A549 (cell line): Measurements from ENCODE around the gene GLYATL3. TPM values are rescaled to one million over a fixed set of nuclear protein-coding genes. Genes with fewer than 3 reads are reported as not detected.

Experiments
- ATAC-seq, 2 experiments: fragments of 200-7000 bp in 1 of 2; fragments of >200 bp in 1 of 2; cut with Nextera tagmentation in 1 of 2; cut with Tn5 transposase in 1 of 2; 3 replicates each; pipeline versions ENCODE4 v1.8.0 to v1.9.1; 2018 to 2020; ENCODE audit warnings: mild to moderate bottlenecking in 1 of 2, moderate library complexity in 1 of 2
- CTCF ChIA-PET: fragments of 300-600 bp; sonication (Branson Sonifier 250); formaldehyde crosslinking; extraction: SDS; loops from one replicate; lab custom pipeline; 2021; ENCODE audit warnings: antibody characterized with exemption, inconsistent platforms; lab: Yijun Ruan, JAX
- POLR2A ChIA-PET: fragments of 350-600 bp; formaldehyde crosslinking; extraction: SDS; loops from one replicate; lab custom pipeline; 2021; ENCODE audit warnings: antibody characterized with exemption, inconsistent platforms; lab: Yijun Ruan, JAX
- DNase-seq, 2 experiments: peaks; one replicate each; pipeline versions ENCODE4 v3.0.0 to v3.0.0-alpha.2; 2011 to 2016; ENCODE audit warnings: low read depth in 1 of 2, low spot score in 1 of 2
- FAIRE-seq: peaks from 2 replicates; lab custom pipeline; 2011; peaks lifted over from hg19 to GRCh38; lab: Jason Lieb, UNC
- H3K27ac ChIP-seq, 2 experiments: fragments of >200 bp; sonication (Bioruptor Twin); formaldehyde crosslinking; 3 replicates each; pipeline ENCODE4 v1.5.1; 2016 to 2017
- H3K4me1 ChIP-seq: fragments of >200 bp; sonication (Bioruptor Twin); formaldehyde crosslinking; 3 replicates; pipeline ENCODE4 v1.6.1; 2016
- H3K4me2 ChIP-seq: fragments of >200 bp; sonication (Bioruptor Twin); formaldehyde crosslinking; 3 replicates; pipeline ENCODE4 v1.6.1; 2016
- H3K4me3 ChIP-seq: fragments of >200 bp; sonication (Bioruptor Twin); formaldehyde crosslinking; 3 replicates; pipeline ENCODE4 v1.5.1; 2016
- H3K9me3 ChIP-seq: fragments of >200 bp; sonication (Bioruptor Twin); formaldehyde crosslinking; 3 replicates; pipeline ENCODE4 v1.6.1; 2016
- BHLHE40 ChIP-seq: IDR thresholded peaks from 2 replicates; pipeline ENCODE4 v1.6.1; 2012; ENCODE audit warnings: low read depth, low read length, inconsistent platforms
- CBX2 ChIP-seq: fragments of 200-600 bp; sonication (generic); IDR thresholded peaks from 2 replicates; pipeline ENCODE4 v1.6.1; 2016; ENCODE audit warnings: low read depth, mild to moderate bottlenecking, borderline replicate concordance
- CEBPB ChIP-seq, 2 experiments: fragments of >200 bp in 1 of 2; sonication (Bioruptor Twin) in 1 of 2; formaldehyde crosslinking in 1 of 2; IDR thresholded peaks; 2 replicates each; pipeline ENCODE4 v1.6.1; 2012 to 2016
- EHF ChIP-seq: fragments of 250-450 bp; sonication (Bioruptor Pico); IDR thresholded peaks from 2 replicates; pipeline ENCODE4 v1.5.0; 2020; ENCODE audit warnings: mild to moderate bottlenecking
- EHMT2 ChIP-seq: fragments of 200-600 bp; sonication (generic); IDR thresholded peaks from 2 replicates; pipeline ENCODE4 v1.6.1; 2016; ENCODE audit warnings: antibody characterized with exemption, low read depth, mild to moderate bottlenecking, moderate library complexity
- EP300 ChIP-seq, 2 experiments: fragments of >200 bp; sonication (Bioruptor Twin); formaldehyde crosslinking; IDR thresholded peaks; 2 replicates in 1 of 2; 3 replicates in 1 of 2; pipeline ENCODE4 v1.6.1; 2016 to 2017
- FOSB ChIP-seq: fragments of 250-450 bp; sonication (Bioruptor Pico); IDR thresholded peaks from 2 replicates; pipeline ENCODE4 v1.5.0; 2020; ENCODE audit warnings: mild to moderate bottlenecking, moderate library complexity
- KDM1A ChIP-seq: fragments of 200-600 bp; sonication (generic); IDR thresholded peaks from 2 replicates; pipeline ENCODE4 v1.6.1; 2016; ENCODE audit warnings: low read depth, mild to moderate bottlenecking
- KDM5A ChIP-seq: fragments of 200-600 bp; sonication (generic); IDR thresholded peaks from 2 replicates; pipeline ENCODE4 v1.6.1; 2016; ENCODE audit warnings: antibody characterized with exemption, mild to moderate bottlenecking
- NPAS2 ChIP-seq: fragments of 250-450 bp; sonication (Bioruptor Pico); IDR thresholded peaks from 2 replicates; pipeline ENCODE4 v1.8.0; 2022; ENCODE audit warnings: mild to moderate bottlenecking, moderate library complexity, borderline replicate concordance
- POLR2A ChIP-seq: IDR thresholded peaks from 2 replicates; pipeline ENCODE4 v1.6.1; 2012; ENCODE audit warnings: mild to moderate bottlenecking, low read length
- RNF2 ChIP-seq: fragments of 200-600 bp; sonication (generic); IDR thresholded peaks from 2 replicates; pipeline ENCODE4 v1.6.1; 2016; ENCODE audit warnings: low read depth, mild to moderate bottlenecking, antibody characterized with exemption, moderate library complexity, borderline replicate concordance
- SMC3 ChIP-seq: fragments of >200 bp; sonication (Bioruptor Twin); formaldehyde crosslinking; IDR thresholded peaks from 3 replicates; pipeline ENCODE4 v1.6.1; 2018; ENCODE audit warnings: inconsistent platforms
- ZNF302 ChIP-seq: fragments of 250-450 bp; sonication (Bioruptor Pico); IDR thresholded peaks from 2 replicates; pipeline ENCODE4 v1.9.0; 2021; ENCODE audit warnings: inconsistent platforms, mild to moderate bottlenecking, moderate library complexity
- WGBS: methylation state at CpG from one replicate; pipeline ENCODE4 v1.1.6; 2017; ENCODE audit errors: missing lambda C conversion rate; 5-methylcytosine and 5-hydroxymethylcytosine counted together
- polyA plus RNA-seq, 4 experiments: library from polyadenylated mRNA; depleted of rRNA in 3 of 4; stranded (reverse); fragments of >200 nt; fragmentation: RNase III in 1 of 4; extraction: RNeasy Plus Mini Kit Qiagen cat#74134 plus additional on column Dnase treatment in 1 of 4; gene quantifications; 2 replicates in 3 of 4; 3 replicates in 1 of 4; pipeline ENCODE4 v1.2.3, GENCODE V29; 2011 to 2017
- TF ChIP-seq, protein P1 (sequence below): IDR thresholded peaks from 2 replicates; pipeline ENCODE4 v1.6.1; 2012
- TF ChIP-seq, protein P2 (sequence below): fragments of 250-450 bp; sonication (Bioruptor Pico); IDR thresholded peaks from 2 replicates; pipeline ENCODE4 v1.5.0; 2020; ENCODE audit warnings: low read depth, mild to moderate bottlenecking, moderate library complexity
- TF ChIP-seq, protein P3 (sequence below): fragments of 450-650 bp; IDR thresholded peaks from 2 replicates; pipeline ENCODE4 v1.6.1; 2014; ENCODE audit warnings: antibody characterized with exemption
- TF ChIP-seq, protein P4 (sequence below): fragments of >200 bp; sonication (Bioruptor Twin); formaldehyde crosslinking; IDR thresholded peaks from 3 replicates; pipeline ENCODE4 v1.5.1; 2016

GLYATL3 gene
- polyA plus RNA-seq, 2 of the 4 experiments (the other 2 are of a cell fraction): not detected

DNA sequence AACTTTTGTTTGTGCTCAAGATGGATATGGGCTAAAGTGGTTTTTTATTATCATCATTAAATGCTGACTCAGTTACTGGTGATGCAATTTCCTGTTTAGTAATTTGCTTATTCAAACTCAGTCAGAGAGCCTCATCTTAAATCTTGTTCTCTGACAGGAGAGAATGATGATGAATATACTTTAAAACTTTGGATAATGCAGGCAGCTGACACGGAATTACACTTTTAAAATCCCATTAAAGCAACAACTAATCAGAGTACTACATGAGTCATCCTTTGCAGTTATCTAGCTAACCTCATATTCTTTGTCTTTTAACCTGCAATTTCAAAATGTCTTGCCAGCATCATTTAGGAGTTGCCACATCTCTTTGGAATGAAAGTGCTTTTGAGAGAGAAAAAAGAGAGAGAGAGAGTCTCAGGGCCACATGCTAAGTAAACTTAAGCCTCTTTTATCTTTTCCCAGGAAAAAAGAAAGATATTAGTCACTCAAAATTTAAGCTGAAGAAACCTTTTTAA, 41.5 kb downstream of the GLYATL3 start (continued):
- TF ChIP-seq, protein P1, sequence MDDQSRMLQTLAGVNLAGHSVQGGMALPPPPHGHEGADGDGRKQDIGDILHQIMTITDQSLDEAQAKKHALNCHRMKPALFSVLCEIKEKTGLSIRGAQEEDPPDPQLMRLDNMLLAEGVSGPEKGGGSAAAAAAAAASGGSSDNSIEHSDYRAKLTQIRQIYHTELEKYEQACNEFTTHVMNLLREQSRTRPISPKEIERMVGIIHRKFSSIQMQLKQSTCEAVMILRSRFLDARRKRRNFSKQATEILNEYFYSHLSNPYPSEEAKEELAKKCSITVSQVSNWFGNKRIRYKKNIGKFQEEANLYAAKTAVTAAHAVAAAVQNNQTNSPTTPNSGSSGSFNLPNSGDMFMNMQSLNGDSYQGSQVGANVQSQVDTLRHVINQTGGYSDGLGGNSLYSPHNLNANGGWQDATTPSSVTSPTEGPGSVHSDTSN: peak; percentile 41; the same call in 1 of the 2 replicates
- TF ChIP-seq NPAS2: no peak
- TF ChIP-seq POLR2A: no peak
- TF ChIP-seq BHLHE40: no peak
- no peak for TF ChIP-seq CBX2

DNA sequence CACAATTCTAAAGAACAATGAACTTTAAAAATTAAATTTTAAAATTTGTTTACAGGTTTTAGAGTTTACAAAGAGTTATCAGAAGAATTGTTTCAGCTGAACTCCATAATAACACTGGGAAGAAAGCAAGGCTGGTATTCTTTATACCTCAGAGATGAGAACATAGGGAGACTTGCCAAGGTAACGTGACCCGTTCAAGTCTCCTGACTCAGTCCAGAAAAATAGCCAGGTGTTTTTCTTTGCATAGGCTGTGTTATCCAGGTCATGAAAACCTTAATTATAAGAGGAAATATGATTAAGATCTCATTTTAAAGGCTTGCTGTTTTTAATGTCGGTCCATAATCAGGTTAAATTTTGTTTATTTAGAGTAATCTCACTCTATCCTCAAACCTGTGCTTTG, 42.2 kb downstream of the GLYATL3 start:
- no peaks in the 10 kb centered on the region for H3K9me3 ChIP-seq
- DNase-seq (peak in 1 of 2 experiments; percentile 15), ATAC-seq (peak in 1 of 2 experiments; percentile 42; a peak in 3 of 6 replicates), FAIRE-seq (no peak)
- peak overlapping the region; percentile 90 for H3K27ac ChIP-seq
- POLR2A ChIA-PET: interaction anchor here (1.2 to 2.3 kb wide), 2 partner anchors 9 to 11 kb away, joined by 3 to 20 read pairs; partner anchors contain the start of gene C6orf141
- no peak for TF ChIP-seq KDM5A
- no peak for TF ChIP-seq SMC3
- no peak for TF ChIP-seq FOSB (CRISPR knock-in tag)
- no peak for TF ChIP-seq EP300 (IDR thresholded peaks at IDR 0.05)
- no peak for TF ChIP-seq RNF2
- H3K4me2 ChIP-seq: peak overlapping the region; percentile 71
- CTCF ChIA-PET: interaction anchor here (0.8 to 5.4 kb wide), 2 partner anchors 10 to 65 kb away, joined by 3 to 27 read pairs; no protein-coding TSS in a partner anchor
- no peak overlapping the region for H3K4me3 ChIP-seq
- H3K4me1 ChIP-seq: peaks cover 32% of the 10 kb centered on the region
- 54% methylated on average over 3 of the region's 3 CpGs for WGBS

DNA sequence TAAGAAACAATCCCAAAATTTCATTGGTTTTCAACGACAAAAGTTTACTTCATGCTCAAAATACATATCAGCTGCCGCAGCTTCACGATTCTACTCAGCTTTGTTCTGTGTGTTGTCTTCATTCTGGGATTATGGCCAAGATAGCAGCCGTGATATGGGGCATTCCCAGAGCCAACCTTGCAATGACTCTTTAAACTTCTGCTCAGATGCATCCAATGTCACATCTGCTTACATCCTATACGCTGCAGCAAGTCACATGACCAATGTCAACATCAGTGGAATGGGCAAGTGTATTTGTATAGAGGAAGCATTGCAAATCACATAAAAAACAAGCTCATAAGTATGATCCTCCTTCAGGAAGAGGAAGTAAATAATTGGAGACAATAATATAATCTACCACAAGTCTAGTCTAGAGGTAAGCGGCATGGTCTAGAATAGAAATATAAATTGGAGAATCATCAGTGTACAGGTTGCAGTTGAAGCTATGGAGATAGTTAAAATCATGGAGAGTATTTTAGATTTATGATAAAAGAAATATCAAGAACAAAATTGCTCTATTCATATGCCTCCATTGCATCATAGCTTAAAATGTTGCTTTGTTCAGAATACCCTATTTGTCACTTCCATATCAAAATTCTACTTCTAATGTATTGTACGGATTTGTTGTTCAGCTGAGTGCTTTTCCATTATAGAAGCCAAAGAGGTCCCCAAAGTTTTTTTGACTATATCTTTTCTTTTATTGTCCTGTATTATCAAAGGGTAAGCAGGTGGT, 43.5 kb downstream of the GLYATL3 start:
- peaks cover 32% of the 10 kb centered on the region for H3K4me1 ChIP-seq
- no peak for FAIRE-seq
- no peak overlapping the region for H3K4me3 ChIP-seq
- 81% methylated on average over 7 of the region's 7 CpGs for WGBS
- POLR2A ChIA-PET: interaction anchor here (1.2 kb wide), 1 partner anchor 10 kb away, joined by 3 read pairs; no protein-coding TSS in a partner anchor
- DNase-seq: peak in 1 of 2 experiments; percentile 45
- TF ChIP-seq, protein P2, sequence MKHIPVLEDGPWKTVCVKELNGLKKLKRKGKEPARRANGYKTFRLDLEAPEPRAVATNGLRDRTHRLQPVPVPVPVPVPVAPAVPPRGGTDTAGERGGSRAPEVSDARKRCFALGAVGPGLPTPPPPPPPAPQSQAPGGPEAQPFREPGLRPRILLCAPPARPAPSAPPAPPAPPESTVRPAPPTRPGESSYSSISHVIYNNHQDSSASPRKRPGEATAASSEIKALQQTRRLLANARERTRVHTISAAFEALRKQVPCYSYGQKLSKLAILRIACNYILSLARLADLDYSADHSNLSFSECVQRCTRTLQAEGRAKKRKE (CRISPR knock-in tag): no peak
- TF ChIP-seq, protein P3, sequence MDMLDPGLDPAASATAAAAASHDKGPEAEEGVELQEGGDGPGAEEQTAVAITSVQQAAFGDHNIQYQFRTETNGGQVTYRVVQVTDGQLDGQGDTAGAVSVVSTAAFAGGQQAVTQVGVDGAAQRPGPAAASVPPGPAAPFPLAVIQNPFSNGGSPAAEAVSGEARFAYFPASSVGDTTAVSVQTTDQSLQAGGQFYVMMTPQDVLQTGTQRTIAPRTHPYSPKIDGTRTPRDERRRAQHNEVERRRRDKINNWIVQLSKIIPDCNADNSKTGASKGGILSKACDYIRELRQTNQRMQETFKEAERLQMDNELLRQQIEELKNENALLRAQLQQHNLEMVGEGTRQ: peak; percentile 44; the same call in 1 of the 2 replicates
- no peak for TF ChIP-seq ZNF302 (CRISPR knock-in tag)
- TF ChIP-seq, all 56 proteins: peak for 1
- Histone ChIP-seq H3K27ac (peak overlapping the region; percentile 90; a peak in 4 of 6 replicates), H3K9me3 (no peaks in the 10 kb centered on the region), H3K4me2 (no peak overlapping the region)
- CTCF ChIA-PET: interaction anchor here (0.6 to 5.4 kb wide), 3 partner anchors 12 to 35 kb away, joined by 3 to 27 read pairs (median 5); no protein-coding TSS in a partner anchor
- no peak for ATAC-seq

DNA sequence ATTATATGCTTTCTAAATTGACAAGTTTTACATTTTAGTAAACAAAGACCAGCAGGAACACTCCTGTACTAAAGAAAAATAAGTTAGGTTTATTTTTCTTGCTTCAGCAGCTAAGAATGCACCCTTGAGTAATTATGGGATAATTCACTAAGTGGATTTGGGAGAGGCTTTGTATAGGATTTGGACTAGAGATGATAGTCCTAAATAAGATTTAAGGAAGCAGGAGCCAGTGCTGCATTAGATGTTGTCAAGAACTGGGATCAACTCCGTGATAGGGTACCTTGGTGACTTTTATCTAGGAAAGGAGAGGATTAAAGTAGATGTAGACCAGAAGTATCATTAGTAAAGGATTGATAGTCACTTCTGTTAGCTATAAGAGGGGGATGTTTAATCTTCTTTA, 46.6 kb downstream of the GLYATL3 start:
- H3K4me1 ChIP-seq: peaks cover 24% of the 10 kb centered on the region
- CTCF ChIA-PET: interaction anchor here (0.7 to 1.2 kb wide), 2 partner anchors 14 to 61 kb away, joined by 3 read pairs; no protein-coding TSS in a partner anchor
- H3K4me2 ChIP-seq: no peak overlapping the region
- TF ChIP-seq KDM1A (no peak), CEBPB (IDR thresholded peaks at IDR 0.05) (no peak), EHMT2 (no peak), EHF (no peak)
- TF ChIP-seq, protein P4, sequence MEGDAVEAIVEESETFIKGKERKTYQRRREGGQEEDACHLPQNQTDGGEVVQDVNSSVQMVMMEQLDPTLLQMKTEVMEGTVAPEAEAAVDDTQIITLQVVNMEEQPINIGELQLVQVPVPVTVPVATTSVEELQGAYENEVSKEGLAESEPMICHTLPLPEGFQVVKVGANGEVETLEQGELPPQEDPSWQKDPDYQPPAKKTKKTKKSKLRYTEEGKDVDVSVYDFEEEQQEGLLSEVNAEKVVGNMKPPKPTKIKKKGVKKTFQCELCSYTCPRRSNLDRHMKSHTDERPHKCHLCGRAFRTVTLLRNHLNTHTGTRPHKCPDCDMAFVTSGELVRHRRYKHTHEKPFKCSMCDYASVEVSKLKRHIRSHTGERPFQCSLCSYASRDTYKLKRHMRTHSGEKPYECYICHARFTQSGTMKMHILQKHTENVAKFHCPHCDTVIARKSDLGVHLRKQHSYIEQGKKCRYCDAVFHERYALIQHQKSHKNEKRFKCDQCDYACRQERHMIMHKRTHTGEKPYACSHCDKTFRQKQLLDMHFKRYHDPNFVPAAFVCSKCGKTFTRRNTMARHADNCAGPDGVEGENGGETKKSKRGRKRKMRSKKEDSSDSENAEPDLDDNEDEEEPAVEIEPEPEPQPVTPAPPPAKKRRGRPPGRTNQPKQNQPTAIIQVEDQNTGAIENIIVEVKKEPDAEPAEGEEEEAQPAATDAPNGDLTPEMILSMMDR: no peak
- H3K27ac ChIP-seq: peak overlapping the region in 1 of 2 experiments; percentile 42; a peak in 1 of 6 replicates
- FAIRE-seq (no peak), DNase-seq (no peak), ATAC-seq (no peak)
- H3K4me3 ChIP-seq: no peak overlapping the region
- 75% methylated on average over 1 of the region's 1 CpG for WGBS
- H3K9me3 ChIP-seq: no peaks in the 10 kb centered on the region
- POLR2A ChIA-PET: no interaction called here
